Naive thymus-derived CD8-positive, alpha-beta T cell (primary cell): Measurements from ENCODE around the gene MYO10. TPM values are rescaled to one million over a fixed set of nuclear protein-coding genes. Genes with fewer than 3 reads are reported as not detected.
A peak's percentile ranks its signal among the peaks of the same experiment; 100 is the strongest.

Source experiments
- ATAC-seq, 2 donors: fragments of 150-1000 bp; cut with Tn5 transposase in 1 of 2; sonication (Bioruptor Pico), chemical (Tn5 transposase) in 1 of 2; 1 replicate in 1 of 2; 2 replicates in 1 of 2; pipeline ENCODE4 v1.10.0; 2021; ENCODE audit warnings: mild to moderate bottlenecking in 2 of 2, moderate library complexity in 2 of 2
- POLR2A ChIA-PET: fragments of 350-600 bp; sonication (Branson Sonifier 250); formaldehyde crosslinking; loops from one replicate; lab custom pipeline; 2021; ENCODE audit warnings: antibody characterized with exemption; lab: Charles Lee
- DNase-seq, 10 donors: peaks; one replicate each; pipeline versions ENCODE4 v3.0.0 to v3.0.0-alpha.2; 2020 to 2022
- H3K27ac Mint-ChIP-seq, 10 donors: one replicate each; pipeline ENCODE4 v1.8.0; 2020 to 2022; ENCODE audit warnings: mild to moderate bottlenecking in 10 of 10, mixed read lengths in 10 of 10, moderate library complexity in 4 of 10, inconsistent platforms in 1 of 10
- H3K27me3 Mint-ChIP-seq, 5 donors: one replicate each; pipeline ENCODE4 v1.8.0; 2021 to 2022; ENCODE audit warnings: mixed read lengths in 5 of 5
- H3K36me3 Mint-ChIP-seq, 3 donors: one replicate each; pipeline ENCODE4 v1.8.0; 2020 to 2022; ENCODE audit warnings: mixed read lengths in 3 of 3, mild to moderate bottlenecking in 2 of 3, inconsistent platforms in 1 of 3
- H3K4me1 Mint-ChIP-seq, 4 donors: one replicate each; pipeline ENCODE4 v1.8.0; 2021 to 2022; ENCODE audit warnings: mixed read lengths in 4 of 4
- H3K4me3 Mint-ChIP-seq, 10 donors: one replicate each; pipeline ENCODE4 v1.8.0; 2020 to 2022; ENCODE audit warnings: mild to moderate bottlenecking in 10 of 10, mixed read lengths in 10 of 10, moderate library complexity in 6 of 10, inconsistent platforms in 1 of 10
- H3K9me3 Mint-ChIP-seq, 9 donors: one replicate each; pipeline ENCODE4 v1.8.0; 2020 to 2022; ENCODE audit warnings: mixed read lengths in 9 of 9, mild to moderate bottlenecking in 3 of 9, inconsistent platforms in 1 of 9, moderate library complexity in 1 of 9
- polyA plus RNA-seq, 3 donors: library from polyadenylated mRNA; unstranded; fragments of 300-500 nt; fragmentation: Illumina TruSeq; gene quantifications; one replicate each; pipeline ENCODE4 v1.2.3, GENCODE V29; 2021
- total RNA-seq, 8 experiments: library from RNA in 2 of 8; stranded (reverse) in 2 of 8; gene quantifications; one replicate each; pipeline ENCODE4 v1.2.3 and lab custom pipeline; 2021 to 2026

MYO10 gene
- total and polyA plus RNA-seq, 5 experiments from 2014 or later = 0.02 to 0.07 TPM; not detected in 3

DNA sequence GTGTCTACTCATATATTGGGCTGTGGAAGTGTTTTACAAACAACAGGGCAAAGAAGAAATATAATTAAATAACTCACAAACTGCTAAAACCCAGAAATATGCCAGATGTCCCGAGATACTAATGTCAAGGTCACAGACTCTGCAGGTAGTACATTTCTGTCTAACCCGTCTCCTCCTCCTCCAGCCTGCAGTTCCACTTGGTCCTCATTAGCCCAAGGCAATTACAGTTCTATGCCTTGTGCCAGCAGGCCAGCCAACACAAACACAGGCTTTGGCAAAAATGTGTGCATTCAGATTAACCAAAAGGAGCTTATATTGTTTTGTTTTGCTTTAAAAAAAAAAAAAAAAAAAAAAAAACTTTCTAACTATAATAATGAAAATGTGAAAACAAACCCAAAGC, 148.8 kb downstream of the MYO10 start:
- Mint-ChIP-seq H3K9me3 (no peaks in the 10 kb centered on the region), H3K4me3 (no peak overlapping the region), H3K36me3 (no peaks in the 10 kb centered on the region), H3K27me3 (peaks cover 0 to 12% (median 5%) of the 10 kb centered on the region in 5 donors), H3K27ac (no peak overlapping the region), H3K4me1 (peaks cover 0 to 5% (median 1%) of the 10 kb centered on the region in 4 donors)
- DNase-seq (no peak), ATAC-seq (no peak)
- POLR2A ChIA-PET = no interaction called here

GRCh38 chr5:16784843-16785791, 151.0 kb downstream of the MYO10 start:
- H3K4me1 Mint-ChIP-seq = no peaks in the 10 kb centered on the region
- no peak overlapping the region for H3K27ac Mint-ChIP-seq
- DNase-seq (no peak), ATAC-seq (no peak)
- H3K27me3 Mint-ChIP-seq = peaks cover 1 to 12% (median 3%) of the 10 kb centered on the region in 5 donors
- H3K9me3 Mint-ChIP-seq = no peaks in the 10 kb centered on the region
- POLR2A ChIA-PET = no interaction called here
- no peaks in the 10 kb centered on the region for H3K36me3 Mint-ChIP-seq
- H3K4me3 Mint-ChIP-seq = no peak overlapping the region

- POLR2A ChIA-PET = no interaction called here
- no peak overlapping the region for H3K4me3 Mint-ChIP-seq
- no peaks in the 10 kb centered on the region for H3K36me3 Mint-ChIP-seq
- no peak overlapping the region for H3K27ac Mint-ChIP-seq
- H3K4me1 Mint-ChIP-seq = no peaks in the 10 kb centered on the region
- ATAC-seq (no peak), DNase-seq (no peak)
- peaks cover 1 to 12% (median 3%) of the 10 kb centered on the region in 5 donors for H3K27me3 Mint-ChIP-seq
- no peaks in the 10 kb centered on the region for H3K9me3 Mint-ChIP-seq
Measured at GRCh38 chr5:16784088-16784487, 152.0 kb downstream of the MYO10 start.

DNA sequence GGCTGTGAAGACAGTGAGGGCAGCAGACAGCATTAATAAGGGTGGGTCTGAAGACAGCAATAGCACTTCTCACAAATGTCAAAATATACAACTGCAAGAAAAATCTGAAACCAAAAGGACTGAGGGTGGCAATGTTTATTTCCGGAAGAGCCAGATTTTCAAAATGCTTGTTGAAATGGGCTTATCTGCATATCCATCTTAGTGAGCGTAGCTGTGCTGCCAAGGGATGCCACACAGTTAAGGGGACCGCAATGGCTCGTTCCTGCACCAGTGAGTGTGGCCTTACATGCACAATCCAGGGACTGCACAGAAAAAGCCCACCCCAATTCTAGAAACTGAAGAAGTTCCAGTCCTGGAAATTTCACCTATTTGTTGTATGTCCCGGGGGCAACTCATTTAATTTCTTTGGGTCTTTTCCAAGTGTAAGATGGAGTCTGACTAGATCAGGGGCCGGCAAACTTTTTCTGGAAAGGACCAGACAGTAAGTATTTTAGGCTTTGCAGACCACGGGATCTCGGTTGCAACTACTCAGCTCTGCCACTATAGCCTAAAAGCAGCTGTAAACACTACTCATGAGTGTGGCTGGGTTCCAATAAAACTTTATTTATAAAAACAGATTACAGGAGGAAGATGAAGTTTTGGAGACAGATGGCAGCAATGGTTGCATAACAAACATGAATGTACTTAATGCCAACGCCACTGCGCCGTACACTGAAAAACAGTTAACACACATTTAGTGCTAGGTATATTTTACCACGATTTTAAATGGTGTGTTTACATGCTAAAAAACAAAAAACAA, 154.1 kb downstream of the MYO10 start:
- Mint-ChIP-seq H3K4me1 (no peaks in the 10 kb centered on the region), H3K27ac (peak overlapping the region in 1 of 10 donors; percentile 75), H3K4me3 (no peak overlapping the region), H3K36me3 (no peaks in the 10 kb centered on the region), H3K27me3 (peaks cover 1 to 12% (median 3%) of the 10 kb centered on the region in 5 donors), H3K9me3 (no peaks in the 10 kb centered on the region)
- POLR2A ChIA-PET = no interaction called here
- DNase-seq = no peak
- ATAC-seq = no peak

DNA sequence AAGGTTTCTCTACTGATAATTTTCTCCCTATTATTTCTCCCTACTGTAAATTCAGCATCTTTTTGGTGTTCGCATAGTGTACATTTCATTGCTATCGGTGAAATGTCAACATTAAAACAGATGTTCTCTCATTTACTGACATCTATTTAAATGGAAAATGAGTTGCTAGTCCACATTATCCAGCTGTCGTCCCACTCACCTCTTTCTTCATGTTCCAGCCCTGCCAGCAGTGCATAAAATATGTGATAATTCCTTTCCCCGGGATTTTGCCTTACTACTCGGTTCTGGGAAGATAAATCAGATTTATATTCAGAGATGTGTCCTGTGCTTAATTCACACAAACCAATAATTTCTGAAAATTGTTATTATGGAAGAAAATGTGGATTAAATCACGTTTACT, 155.8 kb downstream of the MYO10 start:
- no peak for ATAC-seq
- no peaks in the 10 kb centered on the region for H3K9me3 Mint-ChIP-seq
- POLR2A ChIA-PET = no interaction called here

GRCh38 chr5:16777432-16777831, 158.7 kb downstream of the MYO10 start:
- Mint-ChIP-seq H3K27ac (no peak overlapping the region), H3K4me3 (no peak overlapping the region), H3K9me3 (no peaks in the 10 kb centered on the region), H3K36me3 (no peaks in the 10 kb centered on the region), H3K27me3 (peaks cover 0 to 2% (median 0%) of the 10 kb centered on the region in 5 donors), H3K4me1 (no peaks in the 10 kb centered on the region)
- ATAC-seq = no peak
- POLR2A ChIA-PET = interaction anchor here (0.6 kb wide), 1 partner anchor 208 kb away, joined by 9 read pairs; no protein-coding TSS in a partner anchor
- DNase-seq = no peak

More for the DNA sequence above, 155.8 kb downstream of the MYO10 start:
- Mint-ChIP-seq H3K4me3 (no peak overlapping the region), H3K27me3 (peaks cover 1 to 12% (median 3%) of the 10 kb centered on the region in 5 donors), H3K36me3 (no peaks in the 10 kb centered on the region), H3K4me1 (no peaks in the 10 kb centered on the region), H3K27ac (no peak overlapping the region)
- no peak for DNase-seq

DNA sequence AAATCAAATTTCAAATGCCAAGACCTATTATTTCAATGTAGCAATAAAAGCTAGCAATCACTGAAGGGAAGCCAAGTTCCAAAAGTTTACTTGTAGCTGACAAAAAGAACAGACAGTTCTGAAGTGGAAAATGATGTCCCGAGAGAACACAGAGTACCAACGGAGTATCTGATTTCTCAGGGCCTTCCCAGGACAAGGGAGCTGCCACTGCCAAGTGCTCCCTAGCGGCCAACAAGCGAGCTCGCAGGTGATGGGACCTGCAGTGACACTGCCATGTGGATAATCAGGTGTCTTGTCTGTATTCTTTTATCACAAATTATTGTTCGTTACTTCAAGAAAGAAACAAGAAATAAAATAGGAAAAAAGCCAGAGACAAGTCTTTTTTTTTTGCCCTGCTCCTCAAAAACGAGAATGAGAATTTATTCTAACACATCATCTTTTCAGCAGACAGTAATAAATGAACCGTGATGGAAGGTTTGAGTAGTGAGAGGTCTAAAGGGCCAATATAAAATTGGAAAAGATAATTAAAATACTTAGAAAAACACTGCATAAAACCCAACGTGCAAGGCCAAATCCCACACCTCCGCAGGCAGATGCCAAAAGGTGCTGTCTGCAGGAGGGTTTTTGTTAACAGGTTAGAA, 159.4 kb downstream of the MYO10 start:
- POLR2A ChIA-PET = no interaction called here
- ATAC-seq (no peak), DNase-seq (no peak)
- Mint-ChIP-seq H3K4me1 (no peaks in the 10 kb centered on the region), H3K27ac (no peak overlapping the region), H3K27me3 (peaks cover 0 to 2% (median 0%) of the 10 kb centered on the region in 5 donors), H3K36me3 (no peaks in the 10 kb centered on the region), H3K9me3 (no peaks in the 10 kb centered on the region), H3K4me3 (no peak overlapping the region)

GRCh38 chr5:16774806-16775205, 161.3 kb downstream of the MYO10 start:
- Mint-ChIP-seq H3K9me3 (no peaks in the 10 kb centered on the region), H3K4me3 (no peak overlapping the region), H3K27me3 (peaks cover 0 to 2% (median 0%) of the 10 kb centered on the region in 5 donors), H3K27ac (no peak overlapping the region), H3K4me1 (no peaks in the 10 kb centered on the region), H3K36me3 (no peaks in the 10 kb centered on the region)
- ATAC-seq = no peak
- POLR2A ChIA-PET = no interaction called here
- no peak for DNase-seq

DNA sequence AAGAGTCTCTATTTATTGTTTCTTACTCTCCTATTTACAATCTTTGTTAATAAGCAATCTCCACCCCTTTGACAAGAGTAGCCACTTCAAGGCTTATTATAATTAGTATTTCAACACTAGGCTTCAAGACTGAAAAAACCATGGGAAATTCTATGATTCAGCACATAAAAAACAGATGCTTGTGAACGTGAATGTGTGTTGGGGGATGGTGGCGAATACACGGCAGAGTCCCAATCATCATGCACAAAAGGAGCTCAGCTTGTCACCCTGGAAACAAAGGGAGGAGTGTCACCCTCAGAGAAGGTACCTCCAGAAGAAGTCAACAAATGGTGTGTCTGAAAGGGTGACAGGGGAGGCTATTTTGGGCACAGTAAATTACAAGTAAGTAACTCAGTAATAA, 162.1 kb downstream of the MYO10 start:
- POLR2A ChIA-PET = no interaction called here
- ATAC-seq (no peak), DNase-seq (no peak)
- H3K27me3 Mint-ChIP-seq = peaks cover 0 to 2% (median 0%) of the 10 kb centered on the region in 5 donors
- H3K4me1 Mint-ChIP-seq = no peaks in the 10 kb centered on the region
- H3K4me3 Mint-ChIP-seq = no peak overlapping the region
- H3K9me3 Mint-ChIP-seq = no peaks in the 10 kb centered on the region
- H3K27ac Mint-ChIP-seq = no peak overlapping the region
- no peaks in the 10 kb centered on the region for H3K36me3 Mint-ChIP-seq

DNA sequence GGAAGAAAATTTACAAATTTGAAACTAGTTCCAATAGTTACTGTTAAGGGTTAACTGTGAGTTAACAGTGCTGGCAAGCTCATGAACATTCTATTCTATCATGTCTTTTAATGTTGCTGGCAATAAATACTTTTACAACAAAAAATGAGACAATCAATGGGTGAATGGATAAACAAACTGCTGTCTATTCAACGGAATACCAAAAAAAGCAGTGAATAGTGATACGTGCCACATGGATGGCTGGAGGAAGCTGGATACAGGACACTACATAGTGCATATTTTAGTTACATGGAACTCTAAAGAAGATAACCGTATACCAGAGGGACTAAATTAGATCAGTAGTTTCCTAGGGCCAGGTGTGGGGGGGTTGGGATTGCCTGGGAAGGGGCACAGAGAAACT, 163.5 kb downstream of the MYO10 start:
- H3K27me3 Mint-ChIP-seq = peaks cover 0 to 2% (median 0%) of the 10 kb centered on the region in 5 donors
- no peaks in the 10 kb centered on the region for H3K9me3 Mint-ChIP-seq
- POLR2A ChIA-PET = no interaction called here
- H3K36me3 Mint-ChIP-seq = no peaks in the 10 kb centered on the region
- no peaks in the 10 kb centered on the region for H3K4me1 Mint-ChIP-seq
- no peak overlapping the region for H3K27ac Mint-ChIP-seq
- no peak overlapping the region for H3K4me3 Mint-ChIP-seq
- no peak for ATAC-seq
- DNase-seq = no peak

- H3K27me3 Mint-ChIP-seq = peaks cover 0 to 2% (median 0%) of the 10 kb centered on the region in 5 donors
- H3K36me3 Mint-ChIP-seq = no peaks in the 10 kb centered on the region
- DNase-seq (no peak), ATAC-seq (no peak)
- H3K4me3 Mint-ChIP-seq = no peak overlapping the region
- no peaks in the 10 kb centered on the region for H3K4me1 Mint-ChIP-seq
- H3K27ac Mint-ChIP-seq = peak overlapping the region in 1 of 10 donors; percentile 17
- POLR2A ChIA-PET = no interaction called here
- H3K9me3 Mint-ChIP-seq = no peaks in the 10 kb centered on the region
Measured at GRCh38 chr5:16768184-16768583, 167.9 kb downstream of the MYO10 start.

GRCh38 chr5:16763211-16763610, 172.9 kb downstream of the MYO10 start:
- no peak for ATAC-seq
- H3K9me3 Mint-ChIP-seq = no peaks in the 10 kb centered on the region

More at GRCh38 chr5:16763211-16763610, 172.9 kb downstream of the MYO10 start:
- Mint-ChIP-seq H3K36me3 (no peaks in the 10 kb centered on the region), H3K27ac (no peak overlapping the region), H3K4me3 (no peak overlapping the region), H3K4me1 (peaks cover 4 to 10% (median 9%) of the 10 kb centered on the region in 4 donors), H3K27me3 (no peaks in the 10 kb centered on the region)
- POLR2A ChIA-PET = interaction anchor here (1.2 kb wide), 1 partner anchor 90 kb away, joined by 4 read pairs; no protein-coding TSS in a partner anchor
- DNase-seq = no peak
